T-cell (primary cell): Measurements from ENCODE around the gene ADAM23. TPM values are rescaled to one million over a fixed set of nuclear protein-coding genes. Genes with fewer than 3 reads are reported as not detected.

Source experiments
- ATAC-seq, 4 experiments: fragments of 200-7000 bp in 3 of 4; fragments of 150-1000 bp in 1 of 4; cut with Tn5 transposase; replicated peaks in 1 of 4; 1 replicate in 3 of 4; 2 replicates in 1 of 4; pipeline ENCODE4 v1.10.0; 2021; ENCODE audit warnings: moderate library complexity in 3 of 4, mild to moderate bottlenecking in 2 of 4, moderate number of reproducible peaks in 1 of 4
- CTCF ChIA-PET, 2 donors: fragments of 300-600 bp; sonication (Branson Sonifier 250); formaldehyde crosslinking; loops; one replicate each; lab custom pipeline; 2022; ENCODE audit warnings: antibody characterized with exemption in 2 of 2; lab: Charles Lee
- POLR2A ChIA-PET, 2 donors: fragments of 300-600 bp; sonication (Branson Sonifier 250); formaldehyde crosslinking; loops; one replicate each; lab custom pipeline; 2022; ENCODE audit warnings: antibody characterized with exemption in 2 of 2; lab: Charles Lee
- DNase-seq, 35 experiments: peaks; one replicate each; pipeline versions ENCODE4 v3.0.0 to v3.0.0-alpha.2; 2013 to 2023
- H3K27ac ChIP-seq: one replicate; pipeline ENCODE4 v1.5.1; 2013; ENCODE audit warnings: low read length
- H3K27me3 ChIP-seq, 2 experiments: replicated peaks in 1 of 2; 1 replicate in 1 of 2; 2 replicates in 1 of 2; pipeline versions ENCODE4 v1.6.1 to v1.7.0; 2013; ENCODE audit warnings: low read length in 1 of 2, mixed read lengths in 1 of 2; ENCODE audit not compliant: control insufficient read depth in 2 of 2, insufficient read depth in 2 of 2; ENCODE audit errors: extremely low read depth in 1 of 2
- H3K36me3 ChIP-seq, 2 donors: 1 replicate in 1 of 2; 2 replicates in 1 of 2; pipeline versions ENCODE4 v1.6.1 to v1.7.0; 2013; ENCODE audit warnings: low read length in 1 of 2; ENCODE audit not compliant: control insufficient read depth in 2 of 2, insufficient read depth in 1 of 2; ENCODE audit errors: extremely low read depth in 1 of 2
- H3K4me1 ChIP-seq, 2 experiments: 1 replicate in 1 of 2; 2 replicates in 1 of 2; pipeline versions ENCODE4 v1.6.1 to v1.7.0; 2013; ENCODE audit warnings: low read length in 2 of 2, mixed read lengths in 1 of 2; ENCODE audit not compliant: insufficient read depth in 2 of 2, control insufficient read depth in 1 of 2; ENCODE audit errors: extremely low read depth in 1 of 2
- H3K4me3 ChIP-seq, 2 donors: 1 replicate in 1 of 2; 2 replicates in 1 of 2; pipeline versions ENCODE4 v1.5.1 to v1.7.0; 2013; ENCODE audit warnings: mild to moderate bottlenecking in 2 of 2, low read length in 1 of 2, moderate library complexity in 1 of 2; ENCODE audit not compliant: control insufficient read depth in 1 of 2; ENCODE audit errors: extremely low read depth in 1 of 2
- H3K9me3 ChIP-seq: 2 replicates; pipeline ENCODE4 v1.7.0; 2013
- H3K27ac Mint-ChIP-seq, 2 donors: one replicate each; pipeline ENCODE4 v1.8.0; 2020 to 2021; ENCODE audit warnings: mild to moderate bottlenecking in 2 of 2, mixed read lengths in 2 of 2
- H3K27me3 Mint-ChIP-seq, 2 donors: one replicate each; pipeline ENCODE4 v1.8.0; 2021 to 2022; ENCODE audit warnings: mixed read lengths in 2 of 2
- H3K36me3 Mint-ChIP-seq: one replicate; pipeline ENCODE4 v1.8.0; 2021; ENCODE audit warnings: mixed read lengths
- H3K4me1 Mint-ChIP-seq, 3 donors: one replicate each; pipeline ENCODE4 v1.8.0; 2020 to 2022; ENCODE audit warnings: mixed read lengths in 3 of 3, mild to moderate bottlenecking in 1 of 3
- H3K4me3 Mint-ChIP-seq, 3 donors: one replicate each; pipeline ENCODE4 v1.8.0; 2020 to 2022; ENCODE audit warnings: mild to moderate bottlenecking in 3 of 3, mixed read lengths in 3 of 3, moderate library complexity in 3 of 3
- H3K9me3 Mint-ChIP-seq, 3 donors: one replicate each; pipeline ENCODE4 v1.8.0; 2020 to 2022; ENCODE audit warnings: mixed read lengths in 3 of 3
- WGBS: methylation state at CpG from one replicate; pipeline ENCODE4 v1.1.5; 2013; ENCODE audit warnings: missing lambda C conversion rate; ENCODE audit not compliant: insufficient coverage; 5-methylcytosine and 5-hydroxymethylcytosine counted together
- total RNA-seq, 35 experiments: library from RNA in 6 of 35; stranded (reverse) in 6 of 35; fragments of 120-200 nt in 1 of 35; gene quantifications; one replicate each; pipeline versions ENCODE4 v1.2.1 to v1.2.4 and lab custom pipeline; 2013 to 2026

ADAM23 gene
- total RNA-seq, 5 donors from 2014 or later (not counting 1 experiment from before 2014, with no cell fraction given) = 0.95 to 14.2 (median 9.3) TPM

- Histone ChIP-seq H3K4me1 (no peaks in the 10 kb centered on the region), H3K36me3 (no peaks in the 10 kb centered on the region), H3K9me3 (no peaks in the 10 kb centered on the region), H3K4me3 (no peak within 1 kb of the TSS), H3K27me3 (peaks cover 16 to 19% of the 10 kb centered on the region in 2 experiments), H3K27ac (no peak within 1 kb of the TSS)
- CTCF ChIA-PET = no interaction called here
- no peaks in the 10 kb centered on the region for H3K36me3 Mint-ChIP-seq
- WGBS = 23% methylated on average over 48 of the region's 56 CpGs
- H3K4me1 Mint-ChIP-seq = no peaks in the 10 kb centered on the region
- H3K9me3 Mint-ChIP-seq = no peaks in the 10 kb centered on the region
- peaks cover 13 to 19% of the 10 kb centered on the region in 2 donors for H3K27me3 Mint-ChIP-seq
- H3K4me3 Mint-ChIP-seq = no peak within 1 kb of the TSS
- ATAC-seq (no peak), DNase-seq (peak in 2 of 35 experiments; percentile 2 to 24)
- no peak within 1 kb of the TSS for H3K27ac Mint-ChIP-seq
- POLR2A ChIA-PET = interaction anchor here in 1 of 2 donors (0.6 kb wide), 1 partner anchor 14 kb away, joined by 3 read pairs; no protein-coding TSS in a partner anchor
These were observed 199.0 kb downstream of the ADAM23 start, which contains the start of gene FAM237A for GRCh38 chr2:206642075-206643025. Gene FAM237A, plus strand, starts transcription at chr2:206642487. Its CDS starts 1,750 bp downstream, at chr2:206644237.

- Histone ChIP-seq H3K4me3 (no peak overlapping the region), H3K27ac (no peak overlapping the region), H3K36me3 (no peaks in the 10 kb centered on the region), H3K9me3 (no peaks in the 10 kb centered on the region), H3K27me3 (no peaks in the 10 kb centered on the region), H3K4me1 (no peaks in the 10 kb centered on the region)
- Mint-ChIP-seq H3K9me3 (no peaks in the 10 kb centered on the region), H3K27ac (no peak overlapping the region), H3K4me3 (no peak overlapping the region), H3K4me1 (no peaks in the 10 kb centered on the region), H3K27me3 (peaks cover 8 to 13% of the 10 kb centered on the region in 2 donors), H3K36me3 (no peaks in the 10 kb centered on the region)
- CTCF ChIA-PET = interaction anchor here in 1 of 2 donors (0.7 kb wide), 1 partner anchor 1108 kb away, joined by 3 read pairs; no protein-coding TSS in a partner anchor
- POLR2A ChIA-PET = no interaction called here
- DNase-seq (no peak), ATAC-seq (no peak)
- no CpG with 5 or more reads among the region's 1 CpG for WGBS
These were observed 204.7 kb downstream of the ADAM23 start for GRCh38 chr2:206647985-206648384.

- WGBS = no CpG with 5 or more reads among the region's 1 CpG
- H3K27ac Mint-ChIP-seq = no peak overlapping the region
- Histone ChIP-seq H3K27me3 (no peaks in the 10 kb centered on the region), H3K4me3 (no peak overlapping the region), H3K36me3 (no peaks in the 10 kb centered on the region), H3K27ac (no peak overlapping the region), H3K9me3 (no peaks in the 10 kb centered on the region), H3K4me1 (no peaks in the 10 kb centered on the region)
- peaks cover 4 to 5% of the 10 kb centered on the region in 2 donors for H3K27me3 Mint-ChIP-seq
- H3K9me3 Mint-ChIP-seq = peaks cover 6 to 12% (median 9%) of the 10 kb centered on the region in 3 donors
- no peaks in the 10 kb centered on the region for H3K4me1 Mint-ChIP-seq
- POLR2A ChIA-PET = interaction anchor here in 1 of 2 donors (0.6 kb wide), 1 partner anchor 14 kb away, joined by 3 read pairs; no protein-coding TSS in a partner anchor
- peaks cover 4% of the 10 kb centered on the region for H3K36me3 Mint-ChIP-seq
- no peak for DNase-seq
- no peak overlapping the region for H3K4me3 Mint-ChIP-seq
- CTCF ChIA-PET = no interaction called here
- no peak for ATAC-seq
These were observed 213.8 kb downstream of the ADAM23 start for GRCh38 chr2:206657087-206657486.

GRCh38 chr2:206665251-206665650 lies 221.9 kb downstream of the ADAM23 start:
- Mint-ChIP-seq H3K27ac (no peak overlapping the region), H3K27me3 (peaks cover 10 to 24% of the 10 kb centered on the region in 2 donors), H3K9me3 (no peaks in the 10 kb centered on the region), H3K4me1 (no peaks in the 10 kb centered on the region), H3K36me3 (no peaks in the 10 kb centered on the region), H3K4me3 (no peak overlapping the region)
- no peak for ATAC-seq
- WGBS = no CpG with 5 or more reads among the region's 3 CpGs
- Histone ChIP-seq H3K36me3 (no peaks in the 10 kb centered on the region), H3K27me3 (no peaks in the 10 kb centered on the region), H3K4me3 (no peak overlapping the region), H3K9me3 (no peaks in the 10 kb centered on the region), H3K27ac (no peak overlapping the region), H3K4me1 (no peaks in the 10 kb centered on the region)
- CTCF ChIA-PET = no interaction called here
- DNase-seq = no peak
- POLR2A ChIA-PET = no interaction called here

Other genes with a start within 250 kb of the ADAM23 start
- gene ZDBF2, start 168.9 kb upstream of the ADAM23 start, total RNA-seq = 10 to 100 TPM; 13.5 to 21.3 (median 14.8) TPM
- not detected for gene FAM237A, start 199.0 kb downstream of the ADAM23 start, total RNA-seq